IMR-90 (cell line): Measurements from ENCODE around the gene MPV17. TPM values are rescaled to one million over a fixed set of nuclear protein-coding genes. Genes with fewer than 3 reads are reported as not detected.

Experiments
- ATAC-seq: fragments of 200-7000 bp; cut with Tn5 transposase; 2 replicates; pipeline ENCODE4 v1.9.1; 2020; ENCODE audit warnings: low read depth, mild to moderate bottlenecking, moderate library complexity
- BruUV-seq: library from RNA; stranded (reverse); fragments of 400-500 nt; replicated peaks from 2 replicates; lab custom pipeline; 2021; lab: Mats Ljungman, UMichigan
- CTCF ChIA-PET: fragments of 300-600 bp; formaldehyde crosslinking; extraction: SDS; loops from one replicate; lab custom pipeline; 2021; ENCODE audit warnings: antibody characterized with exemption; lab: Yijun Ruan, JAX
- POLR2A ChIA-PET: fragments of 300-600 bp; sonication (Branson Sonifier 250); formaldehyde crosslinking; loops from one replicate; lab custom pipeline; 2022; ENCODE audit warnings: antibody characterized with exemption; ENCODE audit not compliant: unreplicated experiment; lab: Charles Lee
- DNase-seq: peaks from one replicate; pipeline ENCODE4 v3.0.0; 2013
- H2AFZ ChIP-seq: replicated peaks from 2 replicates; pipeline ENCODE3; 2013; ENCODE audit warnings: low read length, mild to moderate bottlenecking; ENCODE audit not compliant: poor library complexity
- H2AK5ac ChIP-seq: 2 replicates; pipeline ENCODE4 v1.6.1; 2013; ENCODE audit warnings: low read depth, low read length, inconsistent platforms
- H2AK9ac ChIP-seq: replicated peaks from 2 replicates; pipeline ENCODE3; 2013; ENCODE audit warnings: mild to moderate bottlenecking, low read depth, low read length, moderate library complexity; ENCODE audit not compliant: poor library complexity
- H2BK120ac ChIP-seq: 2 replicates; pipeline ENCODE4 v1.6.1; 2013; ENCODE audit warnings: low read depth, low read length, inconsistent platforms
- H2BK15ac ChIP-seq: 3 replicates; pipeline ENCODE4 v1.6.1; 2013; ENCODE audit warnings: low read depth, low read length, inconsistent platforms
- H2BK20ac ChIP-seq: 2 replicates; pipeline ENCODE4 v1.6.1; 2013; ENCODE audit warnings: low read depth, mild to moderate bottlenecking, inconsistent platforms, low read length, moderate library complexity
- H2BK5ac ChIP-seq: 2 replicates; pipeline ENCODE4 v1.6.1; 2013; ENCODE audit warnings: mild to moderate bottlenecking, low read depth, low read length, inconsistent platforms; ENCODE audit not compliant: poor library complexity, severe bottlenecking
- H3K14ac ChIP-seq: replicated peaks from 2 replicates; pipeline ENCODE4 v1.6.1; 2013; ENCODE audit warnings: low read depth, low read length, inconsistent platforms
- H3K18ac ChIP-seq: 2 replicates; pipeline ENCODE4 v1.6.1; 2013; ENCODE audit warnings: low read depth, low read length, control low read depth
- H3K23ac ChIP-seq: 2 replicates; pipeline ENCODE4 v1.6.1; 2013; ENCODE audit warnings: low read depth, low read length, inconsistent platforms
- H3K27ac ChIP-seq: 2 replicates; pipeline ENCODE4 v1.5.1; 2013; ENCODE audit warnings: mild to moderate bottlenecking, control low read depth, low read length; ENCODE audit not compliant: insufficient read depth
- H3K27me3 ChIP-seq: 2 replicates; pipeline ENCODE4 v1.6.1; 2013; ENCODE audit warnings: low read length; ENCODE audit not compliant: control insufficient read depth, insufficient read depth
- H3K36me3 ChIP-seq: 2 replicates; pipeline ENCODE4 v1.6.1; 2013; ENCODE audit warnings: low read length, mixed read lengths; ENCODE audit not compliant: control insufficient read depth, insufficient read depth
- H3K4ac ChIP-seq: 2 replicates; pipeline ENCODE4 v1.6.1; 2013; ENCODE audit warnings: low read depth, low read length, inconsistent platforms
- H3K4me1 ChIP-seq: 2 replicates; pipeline ENCODE4 v1.6.1; 2013; ENCODE audit warnings: low read length, mixed read lengths; ENCODE audit not compliant: control insufficient read depth, insufficient read depth
- H3K4me2 ChIP-seq: 2 replicates; pipeline ENCODE4 v1.6.1; 2013; ENCODE audit warnings: low read depth, mild to moderate bottlenecking, control low read depth, low read length, moderate library complexity
- H3K4me3 ChIP-seq: 2 replicates; pipeline ENCODE4 v1.5.1; 2013; ENCODE audit warnings: low read depth, mild to moderate bottlenecking, control low read depth, low read length, moderate library complexity; ENCODE audit not compliant: insufficient read depth
- H3K56ac ChIP-seq: 2 replicates; pipeline ENCODE4 v1.6.1; 2013; ENCODE audit warnings: low read length, inconsistent platforms; ENCODE audit not compliant: insufficient read depth; ENCODE audit errors: extremely low read depth
- H3K79me1 ChIP-seq, 2 experiments: 2 replicates each; pipeline ENCODE4 v1.6.1; 2013; ENCODE audit warnings: low read length in 2 of 2, inconsistent platforms in 1 of 2, low read depth in 1 of 2
- H3K9ac ChIP-seq: 2 replicates; pipeline ENCODE4 v1.6.1; 2013; ENCODE audit warnings: low read depth, low read length, control low read depth
- H3K9me1 ChIP-seq: 2 replicates; pipeline ENCODE4 v1.6.1; 2013; ENCODE audit warnings: low read length, inconsistent platforms; ENCODE audit not compliant: insufficient read depth
- H3K9me3 ChIP-seq: 2 replicates; pipeline ENCODE4 v1.6.1; 2013; ENCODE audit warnings: low read length; ENCODE audit not compliant: control insufficient read depth, insufficient read depth
- H4K20me1 ChIP-seq: 2 replicates; pipeline ENCODE4 v1.6.1; 2013; ENCODE audit warnings: low read length, inconsistent platforms; ENCODE audit not compliant: insufficient read depth
- H4K5ac ChIP-seq: 2 replicates; pipeline ENCODE4 v1.6.1; 2013; ENCODE audit warnings: mild to moderate bottlenecking, low read depth, low read length, control low read depth
- H4K8ac ChIP-seq, 2 experiments: 2 replicates each; pipeline ENCODE4 v1.6.1; 2013; ENCODE audit warnings: low read depth in 2 of 2, low read length in 2 of 2, control low read depth in 1 of 2, inconsistent platforms in 1 of 2
- H4K91ac ChIP-seq: 2 replicates; pipeline ENCODE4 v1.6.1; 2013; ENCODE audit warnings: low read depth, low read length, inconsistent platforms; ENCODE audit not compliant: insufficient read depth
- BHLHE40 ChIP-seq: fragments of 150-350 bp; IDR thresholded peaks from 2 replicates; pipeline ENCODE4 v1.6.1; 2016; ENCODE audit warnings: mild to moderate bottlenecking, low read depth, low read length
- CEBPB ChIP-seq: IDR thresholded peaks from 2 replicates; pipeline ENCODE4 v1.6.1; 2012; ENCODE audit warnings: low read depth, low read length, improper control_type of control experiment
- CHD1 ChIP-seq: IDR thresholded peaks from 2 replicates; pipeline ENCODE4 v1.6.1; 2012; ENCODE audit warnings: low read depth, low read length, improper control_type of control experiment
- FOS ChIP-seq: fragments of 150-350 bp; IDR thresholded peaks from 2 replicates; pipeline ENCODE4 v1.6.1; 2016; ENCODE audit warnings: low read depth, low read length
- MAFK ChIP-seq: IDR thresholded peaks from 2 replicates; pipeline ENCODE4 v1.6.1; 2012; ENCODE audit warnings: low read depth, low read length, improper control_type of control experiment
- MAZ ChIP-seq: IDR thresholded peaks from 2 replicates; pipeline ENCODE4 v1.6.1; 2012; ENCODE audit warnings: low read depth, mild to moderate bottlenecking, low read length, improper control_type of control experiment, moderate library complexity, borderline replicate concordance
- MXI1 ChIP-seq: IDR thresholded peaks from 2 replicates; pipeline ENCODE4 v1.6.1; 2012; ENCODE audit warnings: low read depth, mild to moderate bottlenecking, low read length, moderate library complexity, borderline replicate concordance
- NFE2L2 ChIP-seq: fragments of 150-350 bp; IDR thresholded peaks from 2 replicates; pipeline ENCODE4 v1.6.1; 2016; ENCODE audit warnings: low read depth, mild to moderate bottlenecking, low read length
- POLR2A ChIP-seq: IDR thresholded peaks from 2 replicates; pipeline ENCODE4 v1.6.1; 2012; ENCODE audit warnings: mild to moderate bottlenecking, low read depth, low read length
- RAD21 ChIP-seq: IDR thresholded peaks from 2 replicates; pipeline ENCODE4 v1.6.1; 2012; ENCODE audit warnings: low read length, improper control_type of control experiment
- RCOR1 ChIP-seq: IDR thresholded peaks from 2 replicates; pipeline ENCODE4 v1.6.1; 2012; ENCODE audit warnings: mild to moderate bottlenecking, low read length, improper control_type of control experiment; ENCODE audit not compliant: insufficient replicate concordance
- RFX5 ChIP-seq: IDR thresholded peaks from 2 replicates; pipeline ENCODE4 v1.8.0; 2012; ENCODE audit warnings: low read depth, mild to moderate bottlenecking, low read length, moderate library complexity
- SMC3 ChIP-seq: fragments of 150-350 bp; IDR thresholded peaks from 2 replicates; pipeline ENCODE4 v1.6.1; 2016; ENCODE audit warnings: low read depth, mild to moderate bottlenecking, antibody characterized with exemption, low read length, moderate library complexity
- WGBS, 2 experiments: methylation state at CpG; one replicate each; pipeline versions ENCODE4 v1.1.5 to v1.1.7; 2013; ENCODE audit warnings: missing lambda C conversion rate in 2 of 2; ENCODE audit not compliant: insufficient read length in 1 of 2; ENCODE audit errors: extremely low coverage in 2 of 2; 5-methylcytosine and 5-hydroxymethylcytosine counted together
- dilution Hi-C: fragments of 300-500 bp; cut with HindIII; formaldehyde crosslinking; loops from one replicate; pipeline ENCODE4 v1.14.3; 2018; ENCODE audit warnings: low sequenced_read_pairs; ENCODE audit not compliant: unreplicated experiment
- in situ Hi-C: fragments of 300-500 bp; cut with MboI; formaldehyde crosslinking; loops from 3 replicates; pipeline ENCODE4 v1.14.3; 2019; ENCODE audit warnings: low sequenced_read_pairs, inconsistent platforms, mixed read lengths
- intact Hi-C: fragments of 100-400 bp; cut with micrococcal nuclease; formaldehyde crosslinking; loops from 2 replicates; pipeline ENCODE4 v1.10.0; 2022
- polyA plus RNA-seq, 3 experiments: library from polyadenylated mRNA; depleted of rRNA; stranded (reverse); fragments of >200 nt; gene quantifications; 2 replicates each; pipeline ENCODE4 v1.2.3, GENCODE V29; 2012; ENCODE audit warnings: low replicate concordance in 1 of 3
- total RNA-seq: library from RNA; depleted of rRNA; stranded (reverse); fragments of >200 nt; gene quantifications from 2 replicates; pipeline ENCODE4 v1.2.3, GENCODE V29; 2012
- TF ChIP-seq, protein P1 (sequence below): fragments of 150-350 bp; IDR thresholded peaks from 2 replicates; pipeline ENCODE4 v1.6.1; 2016; ENCODE audit warnings: low read depth, mild to moderate bottlenecking, low read length, moderate library complexity, borderline replicate concordance
- TF ChIP-seq, protein P2 (sequence below): conservative IDR thresholded peaks from 2 replicates; pipeline ENCODE4 v1.5.1; 2012; ENCODE audit warnings: mild to moderate bottlenecking, low read depth, low read length, improper control_type of control experiment
- TF ChIP-seq, protein P3 (sequence below): fragments of 150-350 bp; IDR thresholded peaks from 2 replicates; pipeline ENCODE4 v1.6.1; 2017; ENCODE audit warnings: mild to moderate bottlenecking, antibody characterized with exemption, low read length, low read depth

The MPV17 gene
- total and polyA plus RNA-seq, 2 of the 4 experiments (the other 2 are of a cell fraction), result 70.4 to 160 TPM

GRCh38 chr2:27271631-27272340 is 51.1 kb downstream of the MPV17 start:
- Histone ChIP-seq H3K56ac (no peak overlapping the region), H3K4me1 (no peaks in the 10 kb centered on the region), H3K36me3 (no peaks in the 10 kb centered on the region), H2BK20ac (no peak overlapping the region), H3K9ac (no peak overlapping the region), H3K14ac (no peak overlapping the region), H2AK5ac (no peak overlapping the region), H4K20me1 (no peaks in the 10 kb centered on the region), H3K27ac (no peak overlapping the region), H2AFZ (no peak overlapping the region), H4K5ac (no peak overlapping the region), H2BK5ac (no peak overlapping the region), H3K27me3 (peaks cover 48% of the 10 kb centered on the region), H3K9me3 (no peaks in the 10 kb centered on the region), H3K4ac (no peak overlapping the region), H2AK9ac (no peak overlapping the region), H3K18ac (no peak overlapping the region), H2BK15ac (no peak overlapping the region), H4K8ac (no peak overlapping the region), H3K4me2 (no peak overlapping the region), H3K9me1 (no peaks in the 10 kb centered on the region), H3K4me3 (no peak overlapping the region), H2BK120ac (no peak overlapping the region), H4K91ac (no peak overlapping the region), H3K79me1 (no peaks in the 10 kb centered on the region), H3K23ac (no peak overlapping the region)
- POLR2A ChIA-PET, result interaction anchor here (0.6 kb wide), 1 partner anchor 206 kb away, joined by 3 read pairs; no protein-coding TSS in a partner anchor
- ATAC-seq (no peak), DNase-seq (no peak)
- in situ Hi-C loops, result no loop called here
- intact Hi-C loops, result no loop called here
- dilution Hi-C loops, result no loop called here
- CTCF ChIA-PET, result interaction anchor here (2.0 kb wide), 1 partner anchor 9 kb away, joined by 8 read pairs; no protein-coding TSS in a partner anchor
- WGBS, 2 experiments, result no CpG with 5 or more reads among the region's 11 CpGs
- no peak for TF ChIP-seq CEBPB
- TF ChIP-seq RFX5, result no peak
- no peak for TF ChIP-seq POLR2A
- TF ChIP-seq, protein P1, sequence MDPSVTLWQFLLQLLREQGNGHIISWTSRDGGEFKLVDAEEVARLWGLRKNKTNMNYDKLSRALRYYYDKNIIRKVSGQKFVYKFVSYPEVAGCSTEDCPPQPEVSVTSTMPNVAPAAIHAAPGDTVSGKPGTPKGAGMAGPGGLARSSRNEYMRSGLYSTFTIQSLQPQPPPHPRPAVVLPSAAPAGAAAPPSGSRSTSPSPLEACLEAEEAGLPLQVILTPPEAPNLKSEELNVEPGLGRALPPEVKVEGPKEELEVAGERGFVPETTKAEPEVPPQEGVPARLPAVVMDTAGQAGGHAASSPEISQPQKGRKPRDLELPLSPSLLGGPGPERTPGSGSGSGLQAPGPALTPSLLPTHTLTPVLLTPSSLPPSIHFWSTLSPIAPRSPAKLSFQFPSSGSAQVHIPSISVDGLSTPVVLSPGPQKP, result no peak
- TF ChIP-seq BHLHE40, result no peak
- TF ChIP-seq RAD21, result no peak
- no peak for TF ChIP-seq CHD1
- TF ChIP-seq SMC3, result no peak
- TF ChIP-seq MXI1, result no peak
- TF ChIP-seq RCOR1, result no peak
- no peak for TF ChIP-seq NFE2L2
- TF ChIP-seq, protein P2, sequence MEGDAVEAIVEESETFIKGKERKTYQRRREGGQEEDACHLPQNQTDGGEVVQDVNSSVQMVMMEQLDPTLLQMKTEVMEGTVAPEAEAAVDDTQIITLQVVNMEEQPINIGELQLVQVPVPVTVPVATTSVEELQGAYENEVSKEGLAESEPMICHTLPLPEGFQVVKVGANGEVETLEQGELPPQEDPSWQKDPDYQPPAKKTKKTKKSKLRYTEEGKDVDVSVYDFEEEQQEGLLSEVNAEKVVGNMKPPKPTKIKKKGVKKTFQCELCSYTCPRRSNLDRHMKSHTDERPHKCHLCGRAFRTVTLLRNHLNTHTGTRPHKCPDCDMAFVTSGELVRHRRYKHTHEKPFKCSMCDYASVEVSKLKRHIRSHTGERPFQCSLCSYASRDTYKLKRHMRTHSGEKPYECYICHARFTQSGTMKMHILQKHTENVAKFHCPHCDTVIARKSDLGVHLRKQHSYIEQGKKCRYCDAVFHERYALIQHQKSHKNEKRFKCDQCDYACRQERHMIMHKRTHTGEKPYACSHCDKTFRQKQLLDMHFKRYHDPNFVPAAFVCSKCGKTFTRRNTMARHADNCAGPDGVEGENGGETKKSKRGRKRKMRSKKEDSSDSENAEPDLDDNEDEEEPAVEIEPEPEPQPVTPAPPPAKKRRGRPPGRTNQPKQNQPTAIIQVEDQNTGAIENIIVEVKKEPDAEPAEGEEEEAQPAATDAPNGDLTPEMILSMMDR, result no peak
- TF ChIP-seq MAFK, result no peak
- no peak for TF ChIP-seq FOS
- TF ChIP-seq, protein P3, sequence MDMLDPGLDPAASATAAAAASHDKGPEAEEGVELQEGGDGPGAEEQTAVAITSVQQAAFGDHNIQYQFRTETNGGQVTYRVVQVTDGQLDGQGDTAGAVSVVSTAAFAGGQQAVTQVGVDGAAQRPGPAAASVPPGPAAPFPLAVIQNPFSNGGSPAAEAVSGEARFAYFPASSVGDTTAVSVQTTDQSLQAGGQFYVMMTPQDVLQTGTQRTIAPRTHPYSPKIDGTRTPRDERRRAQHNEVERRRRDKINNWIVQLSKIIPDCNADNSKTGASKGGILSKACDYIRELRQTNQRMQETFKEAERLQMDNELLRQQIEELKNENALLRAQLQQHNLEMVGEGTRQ, result no peak
- no peak for TF ChIP-seq MAZ
- BruUV-seq, result no TSS peak
